IMR-90 (cell line): Measurements from ENCODE around the gene SERPINF2.

Source experiments
- BHLHE40 ChIP-seq: fragments of 150-350 bp; IDR thresholded peaks from 2 replicates; pipeline ENCODE4 v1.6.1; 2016; ENCODE audit warnings: mild to moderate bottlenecking, low read depth, low read length
- CTCF ChIP-seq: conservative IDR thresholded peaks from 2 replicates; pipeline ENCODE4 v1.5.1; 2012; ENCODE audit warnings: mild to moderate bottlenecking, low read depth, low read length, improper control_type of control experiment
- RAD21 ChIP-seq: IDR thresholded peaks from 2 replicates; pipeline ENCODE4 v1.6.1; 2012; ENCODE audit warnings: low read length, improper control_type of control experiment

DNA sequence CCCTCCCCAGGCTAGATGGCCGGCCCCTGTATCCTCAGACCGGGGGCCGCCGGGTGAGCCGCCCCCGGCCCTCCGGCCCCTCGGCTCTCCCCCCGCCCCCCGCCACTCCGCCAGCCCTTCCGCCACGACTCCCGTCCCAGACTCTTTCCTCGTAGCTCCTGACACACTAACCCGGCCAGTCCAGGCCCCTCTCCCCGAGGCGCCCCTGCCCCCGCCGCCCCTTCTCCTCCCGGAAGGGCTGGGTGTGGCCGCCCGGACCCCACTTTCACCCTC, 26.9 kb upstream of the SERPINF2 start:
- TF ChIP-seq CTCF (no peak), BHLHE40 (no peak), RAD21 (no peak)
